HG03108 (cell line): ENCODE measurements around the gene TOMM70.
A peak's percentile ranks its signal among the peaks of the same experiment; 100 is the strongest.
"Not testable (repeated sequence)": the region's sequence is repeated elsewhere in the genome, so short reads cannot be mapped to it uniquely, and the experiment has no call there.

Experiments used
- ATAC-seq: cut with Tn5 transposase; IDR thresholded peaks from one replicate; pipeline ENCODE4 v1.9.1; 2021; ENCODE audit warnings: moderate library complexity; ENCODE audit not compliant: unreplicated experiment

Gene TOMM70

GRCh38 chr3:100400780-100401673 lies at the start of gene TOMM70, which contains the start of gene LNP1:
Gene TOMM70 (minus strand): TSS chr3:100401089. CDS start chr3:100400949, 140 bp downstream.
Gene LNP1 (plus strand): TSS chr3:100401539. CDS start chr3:100429730, 28,191 bp downstream.
- ATAC-seq: peak; percentile 85

- no peak for ATAC-seq
These were observed 48.3 kb upstream of the TOMM70 start for GRCh38 chr3:100449214-100449613.

- ATAC-seq: no peak
These were observed 47.2 kb upstream of the TOMM70 start for GRCh38 chr3:100448079-100448478.

GRCh38 chr3:100447067-100447466 lies 46.2 kb upstream of the TOMM70 start:
- ATAC-seq: not testable (repeated sequence)

- ATAC-seq: no peak
These were observed 42.8 kb upstream of the TOMM70 start for GRCh38 chr3:100443690-100444089.

- ATAC-seq: no peak
These were observed 40.0 kb upstream of the TOMM70 start for GRCh38 chr3:100440895-100441294.

- ATAC-seq: no peak
These were observed 37.7 kb upstream of the TOMM70 start for GRCh38 chr3:100438623-100438974.

GRCh38 chr3:100437721-100438622 lies 37.1 kb upstream of the TOMM70 start:
- no peak for ATAC-seq

GRCh38 chr3:100436951-100437350 lies 36.1 kb upstream of the TOMM70 start:
- no peak for ATAC-seq

- ATAC-seq: no peak
These were observed 28.4 kb upstream of the TOMM70 start for GRCh38 chr3:100429187-100429716.

- ATAC-seq: no peak
These were observed 26.8 kb upstream of the TOMM70 start for GRCh38 chr3:100427699-100428098.

- no peak for ATAC-seq
These were observed 25.3 kb upstream of the TOMM70 start for GRCh38 chr3:100426067-100426682.

- no peak for ATAC-seq
These were observed 24.4 kb upstream of the TOMM70 start for GRCh38 chr3:100425316-100425715.

GRCh38 chr3:100424261-100424660 lies 23.4 kb upstream of the TOMM70 start:
- no peak for ATAC-seq

GRCh38 chr3:100423611-100424010 lies 22.7 kb upstream of the TOMM70 start:
- no peak for ATAC-seq

- no peak for ATAC-seq
These were observed 20.0 kb upstream of the TOMM70 start for GRCh38 chr3:100420885-100421284.

- ATAC-seq: no peak
These were observed 18.5 kb upstream of the TOMM70 start for GRCh38 chr3:100419406-100419805.

GRCh38 chr3:100416863-100417262 lies 16.0 kb upstream of the TOMM70 start:
- no peak for ATAC-seq

GRCh38 chr3:100416176-100416575 lies 15.3 kb upstream of the TOMM70 start:
- no peak for ATAC-seq

GRCh38 chr3:100413613-100414012 lies 12.7 kb upstream of the TOMM70 start:
- ATAC-seq: no peak
